GM13976 (cell line): ENCODE results near the gene FYN.
"Not testable (repeated sequence)": the region's sequence is repeated elsewhere in the genome, so short reads cannot be mapped to it uniquely, and the experiment has no call there.

Experiments
- DNase-seq: peaks from one replicate; pipeline ENCODE4 v3.0.0; 2012; ENCODE audit warnings: low spot score
- in situ Hi-C: fragments of 300-500 bp; cut with MboI; formaldehyde crosslinking; loops from one replicate; pipeline ENCODE4 v1.12.0; 2022; ENCODE audit warnings: low sequenced_read_pairs, mixed read lengths, inconsistent platforms; ENCODE audit not compliant: unreplicated experiment
- TF ChIP-seq, protein P1 (sequence below): IDR thresholded peaks from 2 replicates; pipeline ENCODE4 v1.5.1; 2012; ENCODE audit warnings: borderline replicate concordance, mild to moderate bottlenecking; ENCODE audit not compliant: insufficient read depth; ENCODE audit errors: extremely low read depth, missing control alignments, control extremely low read depth

FYN gene

DNA sequence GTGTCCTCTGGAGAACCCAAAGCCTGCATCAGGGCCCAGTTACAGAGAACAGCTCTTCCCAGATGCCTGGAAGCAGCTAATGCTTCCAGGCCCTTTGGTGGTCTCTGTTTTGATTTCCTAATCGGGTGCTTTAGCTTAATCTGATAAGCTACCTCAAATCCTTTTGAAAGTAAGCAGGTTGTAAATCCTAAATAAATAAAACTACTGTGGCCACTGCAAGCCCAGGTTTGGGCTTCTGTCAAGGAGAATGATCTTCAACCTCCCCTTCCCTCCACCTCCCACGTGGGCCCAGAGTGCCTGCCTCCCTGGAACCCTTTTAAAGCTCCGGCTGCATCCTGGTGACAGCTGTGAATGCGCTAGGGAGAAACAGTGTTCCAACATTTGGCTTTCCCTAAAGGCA lies 25.2 kb upstream of the FYN start:
- TF ChIP-seq, protein P1, sequence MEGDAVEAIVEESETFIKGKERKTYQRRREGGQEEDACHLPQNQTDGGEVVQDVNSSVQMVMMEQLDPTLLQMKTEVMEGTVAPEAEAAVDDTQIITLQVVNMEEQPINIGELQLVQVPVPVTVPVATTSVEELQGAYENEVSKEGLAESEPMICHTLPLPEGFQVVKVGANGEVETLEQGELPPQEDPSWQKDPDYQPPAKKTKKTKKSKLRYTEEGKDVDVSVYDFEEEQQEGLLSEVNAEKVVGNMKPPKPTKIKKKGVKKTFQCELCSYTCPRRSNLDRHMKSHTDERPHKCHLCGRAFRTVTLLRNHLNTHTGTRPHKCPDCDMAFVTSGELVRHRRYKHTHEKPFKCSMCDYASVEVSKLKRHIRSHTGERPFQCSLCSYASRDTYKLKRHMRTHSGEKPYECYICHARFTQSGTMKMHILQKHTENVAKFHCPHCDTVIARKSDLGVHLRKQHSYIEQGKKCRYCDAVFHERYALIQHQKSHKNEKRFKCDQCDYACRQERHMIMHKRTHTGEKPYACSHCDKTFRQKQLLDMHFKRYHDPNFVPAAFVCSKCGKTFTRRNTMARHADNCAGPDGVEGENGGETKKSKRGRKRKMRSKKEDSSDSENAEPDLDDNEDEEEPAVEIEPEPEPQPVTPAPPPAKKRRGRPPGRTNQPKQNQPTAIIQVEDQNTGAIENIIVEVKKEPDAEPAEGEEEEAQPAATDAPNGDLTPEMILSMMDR: no peak
- in situ Hi-C loops: no loop called here
- DNase-seq: no peak

DNA sequence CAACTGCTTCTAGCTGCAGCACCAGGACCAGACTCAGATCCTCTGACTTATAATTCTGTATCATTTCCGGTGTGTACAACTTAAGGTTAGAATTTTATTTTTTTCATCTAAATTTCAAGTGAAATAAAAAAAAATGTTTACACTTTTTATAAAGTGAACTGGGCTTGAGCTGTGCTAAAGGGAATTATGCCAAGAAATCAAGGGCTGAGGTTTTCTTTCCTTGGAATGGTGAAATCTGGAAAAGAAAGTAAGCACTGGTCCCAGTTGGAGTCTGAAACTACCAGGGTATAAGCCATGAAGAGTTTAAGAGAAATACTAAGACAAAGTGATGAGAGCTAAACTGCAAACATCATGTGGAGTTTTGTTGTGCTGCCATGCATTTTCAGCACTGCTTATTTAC lies 21.7 kb upstream of the FYN start:
- DNase-seq: no peak
- in situ Hi-C loops: no loop called here
- TF ChIP-seq, protein P1: no peak

DNA sequence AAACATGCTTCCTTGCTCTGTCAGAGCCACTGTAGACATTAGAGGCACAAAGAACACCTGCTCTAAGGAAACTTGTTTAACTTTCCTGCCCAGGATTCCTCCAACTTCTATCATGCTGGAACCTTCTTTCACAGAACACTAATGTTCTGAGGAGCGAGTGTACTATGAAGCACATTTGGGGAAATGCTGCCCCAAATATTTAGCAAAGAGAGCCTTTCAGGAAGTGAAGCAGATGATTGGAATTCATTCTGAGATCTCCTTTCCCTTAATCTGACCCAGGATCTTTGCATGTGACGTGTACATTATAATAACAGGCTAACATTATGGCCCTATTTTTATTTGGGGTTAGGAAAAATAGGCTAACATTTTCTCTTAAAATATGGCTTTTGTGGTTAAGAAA lies 21.0 kb upstream of the FYN start:
- in situ Hi-C loops: no loop called here
- DNase-seq: no peak
- TF ChIP-seq, protein P1: no peak

DNA sequence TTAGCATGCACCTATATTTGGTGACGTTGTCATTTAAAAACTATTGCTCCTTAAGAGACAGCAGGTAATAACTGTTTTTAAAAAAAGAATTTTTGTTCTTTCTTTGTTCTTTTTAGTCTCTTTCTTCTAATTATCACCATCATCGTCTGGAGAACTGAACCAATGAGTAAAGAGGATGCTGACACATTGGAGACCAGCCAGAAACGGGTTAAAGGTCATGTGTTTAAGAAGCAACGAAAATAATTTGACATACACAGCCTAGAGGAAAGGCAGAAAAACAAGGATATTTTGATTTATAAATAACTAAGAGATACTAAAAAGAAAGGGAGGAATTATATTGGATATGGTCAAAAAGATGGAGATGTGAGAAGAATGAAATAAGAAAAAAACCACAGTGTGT lies 19.2 kb upstream of the FYN start:
- TF ChIP-seq, protein P1: no peak
- DNase-seq: no peak
- in situ Hi-C loops: no loop called here

DNA sequence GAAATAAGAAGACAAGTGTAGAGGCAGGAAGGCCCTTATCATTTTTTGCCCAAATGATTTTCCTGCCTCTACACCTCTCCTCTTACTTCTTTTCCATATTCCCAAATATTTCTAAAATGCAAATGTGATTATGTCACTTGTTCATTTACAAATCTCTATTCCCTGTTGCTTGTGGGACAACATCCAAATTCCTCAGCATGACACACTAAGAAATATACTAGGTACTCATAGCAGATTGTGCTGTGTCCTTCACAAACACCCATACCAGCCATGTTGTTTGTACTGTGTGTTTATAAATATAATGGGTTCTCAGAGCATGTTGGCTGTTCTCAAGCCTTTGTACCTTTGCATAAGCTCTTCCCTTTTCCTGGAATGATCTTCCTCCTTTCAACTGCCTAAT lies 17.7 kb upstream of the FYN start:
- in situ Hi-C loops: no loop called here
- no peak for DNase-seq
- TF ChIP-seq, protein P1: no peak

DNA sequence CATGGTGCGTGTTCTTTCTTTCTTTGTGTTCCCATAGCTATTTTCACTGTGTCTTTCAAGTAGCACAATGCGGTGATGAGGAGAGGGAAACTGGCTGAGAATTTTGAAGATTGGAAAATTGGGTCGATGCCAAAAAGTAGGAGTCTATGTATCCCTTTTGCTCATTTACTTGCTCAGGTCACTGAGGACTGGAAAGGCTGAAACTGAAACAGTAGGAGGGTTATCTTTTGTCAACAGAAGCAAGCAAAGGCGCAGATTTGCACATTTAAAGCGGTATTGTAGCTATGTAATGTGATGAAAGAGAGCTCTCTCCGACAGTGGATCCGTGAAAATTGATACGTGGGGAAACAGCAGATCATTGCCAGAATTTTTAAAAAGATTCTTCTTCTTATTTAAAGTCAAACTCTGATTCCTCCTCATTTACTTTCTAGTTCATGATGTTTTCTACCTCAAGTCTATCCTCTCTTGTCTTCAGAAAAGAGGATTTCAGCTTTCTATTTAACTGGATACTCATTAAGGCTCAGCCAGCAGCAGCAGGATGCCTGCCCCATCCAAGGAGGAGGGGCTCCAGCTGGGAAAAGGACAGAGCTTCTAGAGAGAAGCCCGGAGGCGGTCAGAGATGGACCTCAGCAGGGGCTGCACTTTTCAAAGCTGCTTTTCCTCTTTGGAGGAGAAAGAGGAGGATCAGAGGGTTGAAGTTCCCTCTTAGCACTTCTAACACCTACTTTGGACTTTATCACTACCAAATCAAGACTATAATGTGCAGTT lies 15.9 kb upstream of the FYN start:
- TF ChIP-seq, protein P1: no peak
- in situ Hi-C loops: no loop called here
- no peak for DNase-seq

DNA sequence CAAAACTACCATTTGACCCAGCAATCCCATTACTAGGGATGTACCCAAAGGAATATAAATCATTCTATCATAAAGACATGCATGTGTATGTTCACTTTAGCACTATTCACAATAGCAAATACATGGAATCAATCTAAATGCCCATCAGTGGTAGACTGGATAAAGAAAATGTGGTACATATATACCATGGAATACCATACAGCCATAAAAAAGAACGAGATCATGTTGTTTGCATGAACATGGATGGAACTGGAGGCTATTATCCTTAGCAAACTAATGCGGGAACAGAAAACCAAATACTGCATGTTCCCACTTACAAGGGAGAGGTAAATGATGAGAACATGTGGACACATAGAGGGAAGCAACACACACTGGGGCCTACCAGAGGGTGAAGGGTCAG lies 13.5 kb upstream of the FYN start:
- DNase-seq, in situ Hi-C loops: not testable (repeated sequence)
